HCT116 (cell line): ENCODE measurements around the gene EEF1AKMT2. TPM values are rescaled to one million over a fixed set of nuclear protein-coding genes. Genes with fewer than 3 reads are reported as not detected.

ENCODE experiments used
- ATAC-seq: fragments of 200-7000 bp; cut with Tn5 transposase; 2 replicates; pipeline ENCODE4 v1.9.1; 2020; ENCODE audit warnings: mild to moderate bottlenecking, moderate library complexity
- BruUV-seq: library from RNA; stranded (reverse); fragments of 400-500 nt; replicated peaks from 2 replicates; lab custom pipeline; 2021; lab: Mats Ljungman, UMichigan
- CTCF ChIA-PET: fragments of 300-600 bp; sonication (Branson Sonifier 250); formaldehyde crosslinking; loops from one replicate; lab custom pipeline; 2021; ENCODE audit warnings: antibody characterized with exemption; lab: Charles Lee
- POLR2A ChIA-PET: fragments of 300-600, 350-600 bp; sonication (Branson Sonifier 250); formaldehyde crosslinking; loops from one replicate; lab custom pipeline; 2021; ENCODE audit warnings: antibody characterized with exemption; lab: Charles Lee
- RAD21 ChIA-PET, 2 experiments: fragments of 300-600 bp; sonication (Branson Sonifier 250); formaldehyde crosslinking; loops; one replicate each; lab custom pipeline; 2023; ENCODE audit warnings: low total read pairs in 2 of 2; ENCODE audit not compliant: uncharacterized antibody in 2 of 2, unreplicated experiment in 2 of 2, low non-redundant PET in 1 of 2; lab: Charles Lee
- DNase-seq: peaks from one replicate; pipeline ENCODE4 v3.0.0-alpha.2; 2010; ENCODE audit warnings: low read depth, low spot score
- H2AFZ ChIP-seq: fragments of 200-600 bp; shearing (Covaris generic), sonication (generic); 2 replicates; pipeline ENCODE4 v1.6.1; 2017; ENCODE audit warnings: low read depth, mixed run types, mixed read lengths, antibody characterized with exemption, low read length; ENCODE audit not compliant: poor library complexity, severe bottlenecking
- H3K27ac ChIP-seq: 2 replicates; pipeline ENCODE4 v1.5.1; 2012; ENCODE audit warnings: low read depth, low read length
- H3K27me3 ChIP-seq: fragments of 200-600 bp; sonication (generic); 2 replicates; pipeline ENCODE4 v1.6.1; 2016; ENCODE audit warnings: mixed run types, low read length, mixed read lengths; ENCODE audit not compliant: insufficient read depth
- H3K36me3 ChIP-seq, 2 experiments: fragments of 200-500 bp in 1 of 2; fragments of 200-600 bp in 1 of 2; sonication (Bioruptor generic) in 1 of 2; sonication (generic) in 1 of 2; 2 replicates each; pipeline versions ENCODE4 v1.5.1 to v1.6.1; 2014 to 2016; ENCODE audit warnings: low read length in 2 of 2, inconsistent platforms in 1 of 2, mixed read lengths in 1 of 2, mixed run types in 1 of 2; ENCODE audit not compliant: insufficient read depth in 2 of 2, control insufficient read depth in 1 of 2
- H3K4me1 ChIP-seq, 2 experiments: fragments of 200-600 bp in 1 of 2; sonication (generic) in 1 of 2; 2 replicates each; pipeline versions ENCODE4 v1.5.1 to v1.6.1; 2012 to 2017; ENCODE audit warnings: low read length in 2 of 2, inconsistent platforms in 1 of 2, mild to moderate bottlenecking in 1 of 2, mixed read lengths in 1 of 2, mixed run types in 1 of 2, moderate library complexity in 1 of 2; ENCODE audit not compliant: insufficient read depth in 2 of 2, control insufficient read depth in 1 of 2
- H3K4me2 ChIP-seq: fragments of 200-600 bp; sonication (generic); 2 replicates; pipeline ENCODE4 v1.6.1; 2017; ENCODE audit warnings: mixed run types, low read length, mixed read lengths
- H3K4me3 ChIP-seq, 2 experiments: fragments of 200-600 bp in 1 of 2; sonication (generic) in 1 of 2; replicated peaks in 1 of 2; 2 replicates each; pipeline ENCODE4 v1.5.1; 2011 to 2016; ENCODE audit warnings: low read length in 2 of 2, control low read depth in 1 of 2, low read depth in 1 of 2, mild to moderate bottlenecking in 1 of 2, mixed read lengths in 1 of 2, mixed run types in 1 of 2
- H3K79me2 ChIP-seq: fragments of 200-600 bp; sonication (generic); 2 replicates; pipeline ENCODE4 v1.6.1; 2017; ENCODE audit warnings: mild to moderate bottlenecking, mixed run types, low read length, moderate library complexity, mixed read lengths; ENCODE audit not compliant: insufficient read depth
- H3K9ac ChIP-seq: fragments of 200-600 bp; sonication (generic); 2 replicates; pipeline ENCODE4 v1.6.1; 2016; ENCODE audit warnings: low read length, mixed read lengths
- H3K9me2 ChIP-seq: fragments of 200-600 bp; sonication (generic), shearing (Covaris generic); 2 replicates; pipeline ENCODE4 v1.6.1; 2017; ENCODE audit warnings: mixed run types, mild to moderate bottlenecking, moderate library complexity; ENCODE audit not compliant: insufficient read depth
- H3K9me3 ChIP-seq, 2 experiments: fragments of 200-500 bp in 1 of 2; fragments of 200-600 bp in 1 of 2; sonication (Bioruptor generic) in 1 of 2; sonication (generic) in 1 of 2; 2 replicates each; pipeline ENCODE4 v1.6.1; 2014 to 2017; ENCODE audit warnings: low read length in 2 of 2, mixed read lengths in 2 of 2, inconsistent platforms in 1 of 2, low read depth in 1 of 2, mild to moderate bottlenecking in 1 of 2, mixed run types in 1 of 2, moderate library complexity in 1 of 2; ENCODE audit not compliant: control insufficient read depth in 1 of 2, insufficient read depth in 1 of 2
- H4K20me1 ChIP-seq: fragments of 200-600 bp; sonication (generic), shearing (Covaris generic); 2 replicates; pipeline ENCODE4 v1.6.1; 2017; ENCODE audit warnings: mixed run types, mild to moderate bottlenecking, moderate library complexity; ENCODE audit not compliant: insufficient read depth
- CBX3 ChIP-seq: IDR thresholded peaks from 2 replicates; pipeline ENCODE4 v1.6.1; 2012; ENCODE audit warnings: low read depth
- CEBPB ChIP-seq: IDR thresholded peaks from 2 replicates; pipeline ENCODE4 v1.6.1; 2012; ENCODE audit warnings: low read depth
- CTCF ChIP-seq, 3 experiments: fragments of 200-600 bp in 1 of 3; sonication (generic) in 1 of 3; IDR thresholded peaks in 2 of 3; conservative IDR thresholded peaks in 1 of 3; 2 replicates each; pipeline ENCODE4 v1.5.1; 2012 to 2017; ENCODE audit warnings: low read depth in 2 of 3, low read length in 2 of 3, antibody characterized with exemption in 1 of 3, borderline replicate concordance in 1 of 3, control low read depth in 1 of 3, mild to moderate bottlenecking in 1 of 3, mixed read lengths in 1 of 3, mixed run types in 1 of 3, moderate library complexity in 1 of 3; ENCODE audit not compliant: insufficient read depth in 1 of 3
- ELF1 ChIP-seq: IDR thresholded peaks from 2 replicates; pipeline ENCODE4 v1.6.1; 2012; ENCODE audit warnings: low read depth, borderline replicate concordance
- EZH2 ChIP-seq: fragments of 200-600 bp; sonication (generic); IDR thresholded peaks from 2 replicates; pipeline ENCODE4 v1.6.1; 2017; ENCODE audit warnings: antibody characterized with exemption, mixed run types
- JUND ChIP-seq: IDR thresholded peaks from 2 replicates; pipeline ENCODE4 v1.6.1; 2012
- POLR2AphosphoS5 ChIP-seq: IDR thresholded peaks from 2 replicates; pipeline ENCODE4 v1.6.1; 2011; ENCODE audit warnings: mild to moderate bottlenecking, low read depth, low read length, moderate library complexity
- SIN3A ChIP-seq: IDR thresholded peaks from 2 replicates; pipeline ENCODE4 v1.6.1; 2012; ENCODE audit warnings: low read depth
- SP1 ChIP-seq: IDR thresholded peaks from 2 replicates; pipeline ENCODE4 v1.6.1; 2012; ENCODE audit warnings: low read depth
- TCF7L2 ChIP-seq: IDR thresholded peaks from 2 replicates; pipeline ENCODE4 v1.7.0; 2011; ENCODE audit warnings: borderline replicate concordance, inconsistent platforms; ENCODE audit not compliant: insufficient read depth, insufficient read length; ENCODE audit errors: extremely low read depth
- YY1 ChIP-seq: IDR thresholded peaks from 2 replicates; pipeline ENCODE4 v1.6.1; 2011; ENCODE audit warnings: low read length, low read depth, moderate library complexity, mild to moderate bottlenecking; ENCODE audit not compliant: insufficient replicate concordance; ENCODE audit errors: extremely low read depth
- ZBTB33 ChIP-seq: IDR thresholded peaks from 2 replicates; pipeline ENCODE4 v1.6.1; 2011; ENCODE audit warnings: mild to moderate bottlenecking, low read length, moderate library complexity; ENCODE audit not compliant: insufficient replicate concordance; ENCODE audit errors: extremely low read depth
- ZFX ChIP-seq: fragments of 450-650 bp; IDR thresholded peaks from 2 replicates; pipeline ENCODE4 v1.6.1; 2017
- ZNF274 ChIP-seq: fragments of 200-500 bp; sonication (Bioruptor generic); IDR thresholded peaks from 2 replicates; pipeline ENCODE4 v1.6.1; 2014; ENCODE audit warnings: mild to moderate bottlenecking, low read depth, low read length, inconsistent platforms
- intact Hi-C: fragments of 100-400 bp; cut with micrococcal nuclease; formaldehyde crosslinking; loops from 2 replicates; pipeline ENCODE4 v1.10.0; 2022
- total RNA-seq: library from RNA; stranded (reverse); gene quantifications from one replicate; pipeline ENCODE4 v1.2.1, GENCODE V29; 2021; ENCODE audit not compliant: unreplicated experiment

The EEF1AKMT2 gene
- total RNA-seq, 1 experiment from 2014 or later, result 39.6 TPM

GRCh38 chr10:124748953-124749645 is 42.6 kb downstream of the EEF1AKMT2 start:
- Histone ChIP-seq H3K27ac (no peak overlapping the region), H3K27me3 (no peaks in the 10 kb centered on the region), H3K4me2 (no peak overlapping the region), H3K4me1 (peaks cover 10 to 16% of the 10 kb centered on the region in 2 experiments), H3K9me3 (no peaks in the 10 kb centered on the region)
- TF ChIP-seq YY1 (no peak), SP1 (no peak), ZBTB33 (no peak), JUND (no peak), ELF1 (no peak), CEBPB (no peak), ZNF274 (no peak), POLR2AphosphoS5 (no peak), TCF7L2 (no peak), EZH2 (no peak), SIN3A (no peak), ZFX (no peak), CTCF (IDR thresholded peaks at IDR 0.05 in 2 of 3, conservative IDR thresholded peaks at IDR 0.05 in 1 of 3; ENCODE audit: borderline replicate concordance in 1 of 3, insufficient read depth in 1 of 3, low read depth in 2 of 3, low read length in 2 of 3) (no peak), CBX3 (no peak)
- TF ChIP-seq, all 23 proteins: peak for 0
- no TSS peak for BruUV-seq
- Histone ChIP-seq H3K4me3 (no peak overlapping the region), H3K9me2 (no peaks in the 10 kb centered on the region), H2AFZ (no peak overlapping the region), H3K9ac (no peak overlapping the region), H3K36me3 (peaks cover 4 to 17% of the 10 kb centered on the region in 2 experiments), H3K79me2 (no peaks in the 10 kb centered on the region), H4K20me1 (no peaks in the 10 kb centered on the region)
- CTCF ChIA-PET, result no interaction called here
- intact Hi-C loops, result no loop called here
- ATAC-seq (no peak), DNase-seq (no peak)
- POLR2A ChIA-PET, result no interaction called here
- RAD21 ChIA-PET, result no interaction called here
